ENCODE data around the gene QKI. TPM values are rescaled to one million over a fixed set of nuclear protein-coding genes. Genes with fewer than 3 reads are reported as not detected.
"Not testable (repeated sequence)": the region's sequence is repeated elsewhere in the genome, so short reads cannot be mapped to it uniquely, and the experiment has no call there.

QKI gene
- total and polyA plus RNA-seq, 8 donors = 136 to 195 (median 158) TPM

GRCh38 chr6:163376187-163376586 lies 38.3 kb upstream of the QKI start:
- Histone ChIP-seq H3K9me3 (no peaks in the 10 kb centered on the region), H3K36me3 (no peaks in the 10 kb centered on the region), H3K4me1 (no peaks in the 10 kb centered on the region), H3K27ac (no peak overlapping the region), H3K4me3 (no peak overlapping the region), H3K27me3 (no peaks in the 10 kb centered on the region)
- intact Hi-C loops (cut with DNase I) = no loop called here
- DNase-seq (no peak), ATAC-seq (no peak)
- no peak for TF ChIP-seq CTCF (IDR thresholded peaks at IDR 0.05)

DNA sequence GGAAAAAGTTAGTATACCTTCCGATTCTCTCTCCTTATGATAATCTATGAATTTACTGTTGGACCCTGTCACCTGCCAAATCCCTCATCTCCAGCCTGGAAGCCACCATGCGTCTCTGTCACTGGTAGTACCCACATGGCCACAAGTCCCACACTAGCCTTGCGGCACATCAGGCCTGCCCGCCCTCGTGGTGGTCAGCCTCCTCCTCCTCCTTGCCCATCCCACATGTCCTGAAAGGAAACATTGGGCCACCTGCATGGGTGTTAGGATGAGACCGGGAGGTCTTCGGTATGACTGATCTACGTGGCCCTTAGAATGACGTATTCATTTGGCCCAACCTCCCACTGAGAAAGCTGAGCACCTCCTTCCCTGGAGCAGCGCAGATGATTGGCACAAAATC lies 37.0 kb upstream of the QKI start:
- no peak overlapping the region for H3K4me3 ChIP-seq
- no peaks in the 10 kb centered on the region for H3K27me3 ChIP-seq
- TF ChIP-seq CTCF (IDR thresholded peaks at IDR 0.05) = no peak
- H3K27ac ChIP-seq = no peak overlapping the region
- no peaks in the 10 kb centered on the region for H3K9me3 ChIP-seq
- DNase-seq (no peak), ATAC-seq (no peak)
- no peaks in the 10 kb centered on the region for H3K4me1 ChIP-seq
- no peaks in the 10 kb centered on the region for H3K36me3 ChIP-seq
- intact Hi-C loops (cut with DNase I) = no loop called here

GRCh38 chr6:163380216-163380615 lies 34.3 kb upstream of the QKI start:
- DNase-seq = no peak
- no peaks in the 10 kb centered on the region for H3K4me1 ChIP-seq
- no peak overlapping the region for H3K27ac ChIP-seq

GRCh38 chr6:163381118-163381756 lies 33.3 kb upstream of the QKI start:
- no peak overlapping the region for H3K27ac ChIP-seq
- no peak overlapping the region for H3K4me3 ChIP-seq
- intact Hi-C loops (cut with DNase I) = no loop called here
- TF ChIP-seq CTCF (IDR thresholded peaks at IDR 0.05) = no peak
- no peaks in the 10 kb centered on the region for H3K36me3 ChIP-seq
- ATAC-seq (no peak), DNase-seq (no peak)
- H3K9me3 ChIP-seq = no peaks in the 10 kb centered on the region
- H3K4me1 ChIP-seq = no peaks in the 10 kb centered on the region
- H3K27me3 ChIP-seq = no peaks in the 10 kb centered on the region

More at GRCh38 chr6:163380216-163380615, 34.3 kb upstream of the QKI start:
- H3K36me3 ChIP-seq = no peaks in the 10 kb centered on the region
- H3K9me3 ChIP-seq = no peaks in the 10 kb centered on the region
- no peak for ATAC-seq
- TF ChIP-seq CTCF (IDR thresholded peaks at IDR 0.05) = no peak
- H3K27me3 ChIP-seq = no peaks in the 10 kb centered on the region
- intact Hi-C loops (cut with DNase I) = no loop called here
- no peak overlapping the region for H3K4me3 ChIP-seq

- DNase-seq; ATAC-seq; intact Hi-C loops (cut with DNase I); H3K27ac ChIP-seq; H3K36me3 ChIP-seq; H3K4me1 ChIP-seq; H3K9me3 ChIP-seq; H3K27me3 ChIP-seq; H3K4me3 ChIP-seq: not testable (repeated sequence)
These were observed 31.1 kb upstream of the QKI start for GRCh38 chr6:163383396-163383795.

DNA sequence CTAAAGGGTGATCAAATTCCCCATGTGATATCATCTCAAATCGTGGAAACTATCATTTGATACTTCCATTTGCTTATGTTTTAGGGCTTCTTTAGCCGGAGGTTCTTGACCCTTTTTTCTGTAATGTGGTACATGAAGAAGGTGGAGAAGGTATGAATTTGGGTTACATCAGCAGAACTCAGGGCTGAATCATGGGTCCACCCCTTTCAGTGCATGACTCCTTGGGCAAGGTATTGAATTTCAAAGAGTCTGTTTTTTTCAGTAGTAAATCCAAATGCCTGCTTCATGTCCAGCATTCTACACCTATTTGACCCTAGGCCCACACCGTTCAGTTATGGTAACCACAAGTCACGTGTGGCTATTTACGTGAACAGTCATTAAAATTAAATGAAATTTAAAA lies 30.6 kb upstream of the QKI start:
- Histone ChIP-seq H3K27ac (no peak overlapping the region), H3K4me1 (no peaks in the 10 kb centered on the region), H3K4me3 (no peak overlapping the region), H3K27me3 (no peaks in the 10 kb centered on the region), H3K9me3 (no peaks in the 10 kb centered on the region), H3K36me3 (no peaks in the 10 kb centered on the region)
- no peak for TF ChIP-seq CTCF (IDR thresholded peaks at IDR 0.05)
- no peak for DNase-seq
- ATAC-seq = no peak
- intact Hi-C loops (cut with DNase I) = no loop called here
